Prostate gland (tissue), 2 donors: ENCODE measurements around the gene TREX2. TPM values are rescaled to one million over a fixed set of nuclear protein-coding genes. Genes with fewer than 3 reads are reported as not detected.

Experiments
- DNase-seq: peaks from one replicate; pipeline ENCODE4 v3.0.0-alpha.2; 2019; ENCODE audit warnings: low spot score
- H3K27ac ChIP-seq, 2 donors: fragments of 200-600 bp; sonication (generic); 2 replicates each; pipeline ENCODE4 v1.5.1; 2017 to 2019
- H3K27me3 ChIP-seq: fragments of 200-600 bp; sonication (generic); replicated peaks from 2 replicates; pipeline ENCODE4 v1.5.1; 2019; ENCODE audit not compliant: insufficient read depth
- H3K36me3 ChIP-seq, 2 donors: fragments of 200-600 bp; sonication (generic); 1 replicate in 1 of 2; 2 replicates in 1 of 2; pipeline versions ENCODE4 v1.5.1 to v1.8.1; 2017 to 2019
- H3K4me1 ChIP-seq: fragments of 200-600 bp; sonication (generic); replicated peaks from 2 replicates; pipeline ENCODE4 v1.5.1; 2019
- H3K4me3 ChIP-seq, 2 donors: fragments of 200-600 bp; sonication (generic); 2 replicates each; pipeline ENCODE4 v1.5.1; 2017 to 2019
- H3K9me3 ChIP-seq: fragments of 200-600 bp; sonication (generic); 2 replicates; pipeline ENCODE4 v1.5.1; 2017
- CTCF ChIP-seq, 4 experiments: fragments of 200-600 bp in 2 of 4; fragments of 450-650 bp in 2 of 4; sonication (generic) in 2 of 4; IDR thresholded peaks; 1 replicate in 3 of 4; 2 replicates in 1 of 4; pipeline ENCODE4 v1.5.1; 2016 to 2019; ENCODE audit warnings: antibody characterized with exemption in 4 of 4, mild to moderate bottlenecking in 2 of 4, moderate library complexity in 2 of 4
- POLR2A ChIP-seq: fragments of 450-650 bp; IDR thresholded peaks from one replicate; pipeline ENCODE4 v1.6.1; 2016; ENCODE audit warnings: antibody characterized with exemption, mild to moderate bottlenecking
- POLR2AphosphoS5 ChIP-seq: sonication (generic); formaldehyde crosslinking; IDR thresholded peaks from one replicate; pipeline ENCODE4 v1.6.1; 2017; ENCODE audit warnings: antibody characterized with exemption
- WGBS: methylation state at CpG from one replicate; pipeline ENCODE4 v1.1.5; 2018; 5-methylcytosine and 5-hydroxymethylcytosine counted together
- intact Hi-C: fragments of 100-400 bp; cut with DNase I; formaldehyde crosslinking; loops from one replicate; pipeline ENCODE4 v1.14.2; 2022
- total RNA-seq, 2 donors: library from RNA; depleted of rRNA; stranded (reverse); fragments of >200 nt; gene quantifications; one replicate each; pipeline ENCODE4 v1.1.0, GENCODE V29; 2016

Gene TREX2
- total RNA-seq, 2 donors from 2014 or later = 5.8 to 6.3 TPM

DNA sequence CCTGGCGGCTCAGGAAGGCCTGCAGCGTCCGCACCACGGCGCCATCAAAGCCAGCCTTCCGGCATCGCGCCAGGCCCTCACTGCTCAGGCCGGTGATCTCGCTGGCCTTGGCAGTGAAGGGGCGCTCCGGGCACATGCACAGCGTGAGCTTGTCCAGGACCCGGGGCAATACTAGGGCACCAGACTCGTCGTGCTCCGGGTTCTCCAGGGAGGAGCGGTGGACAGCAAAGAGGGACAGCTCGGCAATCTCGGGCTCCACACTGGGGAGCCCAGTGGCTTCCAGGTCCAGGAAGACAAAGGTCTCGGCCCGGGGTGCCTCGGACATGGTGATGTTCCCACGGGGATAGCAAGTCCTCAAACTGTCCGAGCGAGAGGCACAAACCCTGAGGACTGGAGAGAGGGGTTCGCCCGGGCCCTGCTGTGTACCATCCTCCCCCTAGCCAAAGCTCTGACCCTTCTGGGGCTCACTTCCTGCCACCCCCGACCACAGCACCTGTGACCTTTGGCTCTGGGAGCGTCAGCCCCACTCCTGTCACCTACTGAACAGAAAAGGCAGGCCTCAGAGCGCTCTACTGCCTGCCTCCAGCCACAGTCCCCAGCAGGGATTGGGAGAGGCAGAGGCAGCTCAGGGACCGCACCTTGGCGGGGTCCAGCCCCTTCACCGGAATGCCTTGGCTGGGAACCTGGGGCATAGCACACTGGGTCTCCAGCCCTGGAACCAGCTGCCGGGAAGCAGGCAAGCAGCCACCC, 575 bp downstream of the TREX2 start:
- intact Hi-C loops = no loop called here
- DNase-seq = no peak
- Histone ChIP-seq H3K27ac (no peak overlapping the region), H3K4me3 (no peak overlapping the region), H3K27me3 (no peaks in the 10 kb centered on the region), H3K4me1 (no peaks in the 10 kb centered on the region), H3K36me3 (no peaks in the 10 kb centered on the region), H3K9me3 (no peaks in the 10 kb centered on the region)
- 93% methylated on average over 3 of the region's 35 CpGs for WGBS
- TF ChIP-seq POLR2A = no peak
- TF ChIP-seq CTCF (IDR thresholded peaks at IDR 0.05) = no peak

DNA sequence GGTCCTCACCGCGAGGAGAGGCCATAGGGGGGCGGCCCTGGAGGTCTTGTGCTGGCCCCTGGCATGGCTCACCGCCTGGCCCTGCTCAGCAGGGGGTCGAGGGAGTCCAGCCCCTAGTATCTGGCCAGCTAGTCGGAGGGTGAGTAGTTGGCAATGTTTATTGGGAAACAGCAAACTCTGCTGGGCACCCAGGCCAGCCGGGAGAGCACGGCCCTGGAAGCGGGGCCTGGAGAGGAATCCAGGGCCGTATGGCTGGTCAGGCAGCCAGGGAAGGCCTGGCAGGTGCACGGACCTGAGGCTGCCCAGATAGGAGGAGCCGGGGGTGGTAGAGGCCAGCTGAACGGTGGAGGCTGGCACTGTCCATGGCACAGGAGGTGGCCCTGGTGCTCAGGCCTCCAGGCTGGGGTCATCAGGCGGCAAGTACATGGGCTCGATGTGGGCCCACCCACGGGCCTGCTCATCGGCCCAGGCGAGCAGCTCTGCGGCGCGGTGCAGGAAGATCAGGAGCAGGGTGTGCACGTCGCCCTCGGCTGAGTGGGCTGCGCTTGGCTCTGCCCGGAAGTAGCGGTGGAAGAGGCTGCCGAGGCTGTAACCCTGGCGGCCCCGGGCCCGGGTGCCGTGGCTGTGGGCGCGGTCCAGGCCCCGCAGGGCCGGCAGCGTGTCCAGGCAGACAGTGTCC, 1.4 kb downstream of the TREX2 start:
- H3K27ac ChIP-seq = no peak overlapping the region
- H3K36me3 ChIP-seq = no peaks in the 10 kb centered on the region
- WGBS = 91% methylated on average over 14 of the region's 37 CpGs
- H3K4me3 ChIP-seq = no peak overlapping the region
- DNase-seq = no peak
- TF ChIP-seq POLR2A = no peak
- TF ChIP-seq POLR2AphosphoS5 = no peak
- no peak for TF ChIP-seq CTCF (IDR thresholded peaks at IDR 0.05)
- intact Hi-C loops = no loop called here
- no peaks in the 10 kb centered on the region for H3K27me3 ChIP-seq
- H3K4me1 ChIP-seq = no peaks in the 10 kb centered on the region
- no peaks in the 10 kb centered on the region for H3K9me3 ChIP-seq

- no peak for TF ChIP-seq POLR2AphosphoS5
- no peak for TF ChIP-seq POLR2A
- TF ChIP-seq CTCF (IDR thresholded peaks at IDR 0.05) = no peak
- no peak overlapping the region for H3K4me3 ChIP-seq
- H3K36me3 ChIP-seq = no peaks in the 10 kb centered on the region
- WGBS = 79% methylated on average over 14 of the region's 25 CpGs
- H3K4me1 ChIP-seq = no peaks in the 10 kb centered on the region
- H3K9me3 ChIP-seq = no peaks in the 10 kb centered on the region
- DNase-seq = no peak
- no peak overlapping the region for H3K27ac ChIP-seq
- H3K27me3 ChIP-seq = no peaks in the 10 kb centered on the region
- intact Hi-C loops = no loop called here
These were observed 2.2 kb downstream of the TREX2 start for GRCh38 chrX:153443476-153444332.

DNA sequence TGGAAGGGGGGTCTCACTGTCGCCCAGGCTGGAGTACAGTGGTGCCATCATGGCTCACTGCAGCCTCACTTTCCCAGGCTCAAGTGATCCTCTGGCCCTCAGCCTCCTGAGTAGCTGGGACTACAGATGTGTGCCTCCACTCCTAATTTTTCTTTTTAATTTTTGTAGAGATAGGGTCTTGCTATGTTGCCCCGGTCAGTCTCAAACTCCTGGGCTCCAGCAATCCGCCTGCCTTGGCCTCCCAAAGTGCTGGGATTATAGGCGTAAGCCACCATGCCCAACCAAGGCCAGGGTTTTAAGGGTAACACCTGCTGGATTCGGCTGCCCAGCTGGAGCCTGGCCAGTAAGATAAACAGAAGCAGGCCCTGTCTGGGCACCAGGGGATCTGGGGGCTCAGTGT, 3.4 kb downstream of the TREX2 start:
- Histone ChIP-seq H3K27me3 (no peaks in the 10 kb centered on the region), H3K4me1 (no peaks in the 10 kb centered on the region), H3K9me3 (no peaks in the 10 kb centered on the region), H3K36me3 (no peaks in the 10 kb centered on the region), H3K27ac (no peak overlapping the region), H3K4me3 (no peak overlapping the region)
- no peak for DNase-seq
- intact Hi-C loops = no loop called here
- TF ChIP-seq CTCF (IDR thresholded peaks at IDR 0.05) (no peak), POLR2A (no peak), POLR2AphosphoS5 (no peak)
- 97% methylated on average over 3 of the region's 5 CpGs for WGBS
